ENCODE data around the gene ELL2.

DNA sequence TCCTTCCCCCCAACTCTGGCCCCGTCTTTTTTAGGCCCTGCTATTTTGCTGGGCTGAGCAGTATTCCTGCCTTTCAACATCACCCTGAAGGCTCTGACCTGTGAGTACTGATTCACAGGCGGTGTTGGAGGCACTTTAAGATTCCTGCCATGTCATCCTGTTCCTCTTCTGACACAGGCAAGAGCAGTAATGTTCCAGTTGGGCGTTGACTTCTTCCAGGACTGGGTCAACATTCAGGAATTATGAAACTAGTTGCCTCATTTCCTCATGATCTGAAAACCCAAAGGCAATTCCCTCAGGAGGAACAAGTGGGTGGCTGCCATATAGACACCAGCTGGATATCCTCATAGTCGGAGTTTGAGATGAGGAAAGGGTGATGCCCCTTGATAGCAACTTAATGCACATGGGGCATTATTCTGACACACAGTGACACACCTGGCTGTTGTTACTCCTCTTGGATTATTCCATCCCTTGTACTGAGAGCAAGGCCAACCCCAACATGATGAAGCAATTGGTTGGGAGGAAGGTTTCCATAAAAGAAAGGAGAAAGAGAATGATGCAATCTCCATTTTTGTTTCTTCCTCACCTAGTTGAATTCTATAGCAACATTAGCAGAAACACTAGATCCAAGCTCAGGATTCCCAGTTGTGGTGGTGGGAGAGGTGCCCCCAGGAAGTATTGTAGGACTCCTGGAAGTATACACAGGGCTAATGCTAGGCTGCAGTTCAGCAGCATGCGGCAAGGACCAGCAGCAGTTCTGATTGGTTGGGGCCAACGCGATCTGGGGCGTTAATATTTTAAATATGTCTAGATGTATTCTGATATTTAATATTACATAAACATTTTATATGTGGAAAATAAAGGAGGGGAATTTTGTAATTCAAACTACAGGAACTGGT is 119.5 kb downstream of the ELL2 start:
- peak in 2 of 4 donors; percentile 17 to 30 for TF ChIP-seq EP300 (IDR thresholded peaks at IDR 0.05)
- TF ChIP-seq, protein P1, sequence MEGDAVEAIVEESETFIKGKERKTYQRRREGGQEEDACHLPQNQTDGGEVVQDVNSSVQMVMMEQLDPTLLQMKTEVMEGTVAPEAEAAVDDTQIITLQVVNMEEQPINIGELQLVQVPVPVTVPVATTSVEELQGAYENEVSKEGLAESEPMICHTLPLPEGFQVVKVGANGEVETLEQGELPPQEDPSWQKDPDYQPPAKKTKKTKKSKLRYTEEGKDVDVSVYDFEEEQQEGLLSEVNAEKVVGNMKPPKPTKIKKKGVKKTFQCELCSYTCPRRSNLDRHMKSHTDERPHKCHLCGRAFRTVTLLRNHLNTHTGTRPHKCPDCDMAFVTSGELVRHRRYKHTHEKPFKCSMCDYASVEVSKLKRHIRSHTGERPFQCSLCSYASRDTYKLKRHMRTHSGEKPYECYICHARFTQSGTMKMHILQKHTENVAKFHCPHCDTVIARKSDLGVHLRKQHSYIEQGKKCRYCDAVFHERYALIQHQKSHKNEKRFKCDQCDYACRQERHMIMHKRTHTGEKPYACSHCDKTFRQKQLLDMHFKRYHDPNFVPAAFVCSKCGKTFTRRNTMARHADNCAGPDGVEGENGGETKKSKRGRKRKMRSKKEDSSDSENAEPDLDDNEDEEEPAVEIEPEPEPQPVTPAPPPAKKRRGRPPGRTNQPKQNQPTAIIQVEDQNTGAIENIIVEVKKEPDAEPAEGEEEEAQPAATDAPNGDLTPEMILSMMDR (IDR thresholded peaks at IDR 0.05), result no peak

All from sigmoid colon (tissue), 4 donors.